ENCODE results near the gene TMEM248.
"Not testable (repeated sequence)": the region's sequence is repeated elsewhere in the genome, so short reads cannot be mapped to it uniquely, and the experiment has no call there.

Gene TMEM248

GRCh38 chr7:66908598-66908997 lies 12.4 kb upstream of the TMEM248 start:
- DNase-seq (ENCODE audit: low spot score) = not testable (repeated sequence)

- no peak for DNase-seq (ENCODE audit: low spot score)
These were observed 10.2 kb upstream of the TMEM248 start for GRCh38 chr7:66910789-66911188.

GRCh38 chr7:66911191-66911590 lies 9.8 kb upstream of the TMEM248 start:
- not testable (repeated sequence) for DNase-seq (ENCODE audit: low spot score)

- DNase-seq (ENCODE audit: low spot score) = no peak
These were observed 8.8 kb upstream of the TMEM248 start for GRCh38 chr7:66912195-66912594.

GRCh38 chr7:66913118-66914037 lies 7.6 kb upstream of the TMEM248 start:
- DNase-seq (ENCODE audit: low spot score) = no peak

DNA sequence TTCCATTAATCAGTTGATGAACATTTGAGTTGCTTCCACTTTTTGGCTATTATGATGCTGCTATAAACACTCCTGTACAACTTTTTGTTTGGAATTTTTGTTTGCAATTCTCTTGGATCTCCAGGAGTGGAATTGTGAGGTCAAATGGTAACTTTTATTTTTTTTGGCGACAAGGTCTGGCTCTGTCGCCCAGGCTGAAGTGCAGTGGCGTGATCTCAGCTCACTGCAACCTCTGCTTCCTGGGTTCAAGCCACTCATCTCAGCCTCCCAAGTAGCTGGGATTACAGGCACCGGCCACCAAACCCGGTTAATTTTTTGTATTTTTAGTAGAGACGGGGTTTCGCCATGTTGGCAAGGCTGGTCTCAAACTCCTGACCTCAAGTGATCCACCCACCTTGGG lies 3.1 kb upstream of the TMEM248 start:
- not testable (repeated sequence) for DNase-seq (ENCODE audit: low spot score)

- no peak for DNase-seq (ENCODE audit: low spot score)
These were observed 1.7 kb upstream of the TMEM248 start for GRCh38 chr7:66919304-66919703.

- DNase-seq (ENCODE audit: low spot score) = no peak
These were observed 1.3 kb upstream of the TMEM248 start for GRCh38 chr7:66919704-66920103.

DNA sequence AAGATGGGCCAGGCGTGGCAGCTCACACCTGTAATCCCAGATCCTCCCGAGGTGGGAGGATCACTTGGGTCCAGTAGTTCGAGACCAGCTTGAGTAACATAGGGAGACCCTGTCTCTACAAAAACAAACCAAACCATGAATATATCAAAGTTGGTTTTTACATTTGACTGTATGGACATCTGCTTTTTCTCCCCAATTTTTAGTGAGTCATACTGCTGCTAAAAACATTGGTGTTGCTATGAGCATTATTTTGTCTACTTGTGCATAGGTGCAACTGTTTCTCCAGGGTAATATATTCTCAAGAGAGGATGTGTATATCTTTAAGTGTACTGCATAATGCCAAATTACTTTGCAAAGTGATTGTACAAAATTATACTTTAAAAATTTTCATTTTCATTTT lies 769 bp upstream of the TMEM248 start:
- DNase-seq (ENCODE audit: low spot score) = peak; percentile 57

GRCh38 chr7:66921396-66921917 lies 432 bp downstream of the TMEM248 start:
- no peak for DNase-seq (ENCODE audit: low spot score)

GRCh38 chr7:66921918-66922486 lies 977 bp downstream of the TMEM248 start:
- peak; percentile 91 for DNase-seq (ENCODE audit: low spot score)

- DNase-seq (ENCODE audit: low spot score) = no peak
These were observed 4.2 kb downstream of the TMEM248 start for GRCh38 chr7:66925255-66925654.

- no peak for DNase-seq (ENCODE audit: low spot score)
These were observed 6.4 kb downstream of the TMEM248 start for GRCh38 chr7:66927348-66927948.

- no peak for DNase-seq (ENCODE audit: low spot score)
These were observed 7.4 kb downstream of the TMEM248 start for GRCh38 chr7:66928388-66928787.

DNA sequence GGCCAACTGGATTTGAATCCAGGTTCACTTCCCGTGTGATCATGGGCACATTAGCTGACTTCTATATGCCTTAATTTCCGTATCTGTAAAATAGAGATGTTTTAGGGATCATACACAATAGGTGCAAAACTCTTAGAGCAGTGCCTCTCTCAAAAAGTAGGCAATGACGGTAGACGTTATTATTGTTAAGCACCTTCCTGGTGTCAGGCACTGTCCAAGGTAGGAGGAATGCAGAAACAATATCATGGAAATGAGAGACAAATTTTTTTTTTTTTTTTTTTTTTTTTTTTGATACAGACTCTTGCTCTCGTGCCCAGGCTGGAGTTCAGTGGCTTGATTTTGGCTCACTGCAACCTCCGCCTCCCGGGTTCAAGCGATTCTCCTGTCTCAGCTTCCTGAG lies 8.1 kb downstream of the TMEM248 start:
- no peak for DNase-seq (ENCODE audit: low spot score)

DNA sequence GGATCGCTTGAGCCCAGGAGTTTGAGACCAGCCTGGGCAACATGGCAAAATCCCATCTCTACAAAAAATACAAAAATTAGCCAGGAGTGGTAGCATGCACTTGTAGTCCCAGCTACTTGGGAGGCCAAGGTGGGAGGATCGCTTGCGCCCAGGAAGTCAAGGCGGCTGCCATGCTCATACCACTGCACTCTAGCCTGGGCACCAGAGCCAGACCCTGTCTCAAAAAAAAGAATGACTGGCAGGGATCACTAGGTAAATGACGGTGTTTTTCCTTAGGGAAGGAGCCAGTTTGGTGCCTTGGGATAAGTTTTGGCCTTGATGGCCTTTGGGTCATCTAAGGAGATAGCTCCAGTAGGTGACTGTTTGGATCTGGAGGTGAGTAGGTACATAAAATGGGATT lies 8.9 kb downstream of the TMEM248 start:
- DNase-seq (ENCODE audit: low spot score) = no peak

GRCh38 chr7:66930341-66930740 lies 9.3 kb downstream of the TMEM248 start:
- DNase-seq (ENCODE audit: low spot score) = peak; percentile 22

DNA sequence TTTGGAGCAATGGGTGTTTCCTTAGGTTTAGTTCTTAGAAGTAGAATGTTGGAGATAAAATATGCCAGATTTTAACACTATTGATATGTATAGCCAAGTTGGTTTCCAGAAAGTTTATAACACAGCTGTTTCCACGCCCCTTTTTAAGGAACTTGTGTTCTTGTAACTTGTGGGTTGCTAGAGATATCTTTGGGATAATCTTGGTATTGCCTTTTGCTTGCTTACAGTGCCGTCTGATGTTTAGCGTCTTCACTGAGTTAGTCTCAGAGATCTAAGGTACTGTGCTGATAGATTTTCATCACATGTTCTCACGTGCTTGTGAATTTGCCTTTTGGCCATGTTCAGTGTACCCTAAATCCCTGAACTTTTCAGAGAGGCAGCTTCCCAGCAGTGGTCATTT lies 12.4 kb downstream of the TMEM248 start:
- no peak for DNase-seq (ENCODE audit: low spot score)

DNA sequence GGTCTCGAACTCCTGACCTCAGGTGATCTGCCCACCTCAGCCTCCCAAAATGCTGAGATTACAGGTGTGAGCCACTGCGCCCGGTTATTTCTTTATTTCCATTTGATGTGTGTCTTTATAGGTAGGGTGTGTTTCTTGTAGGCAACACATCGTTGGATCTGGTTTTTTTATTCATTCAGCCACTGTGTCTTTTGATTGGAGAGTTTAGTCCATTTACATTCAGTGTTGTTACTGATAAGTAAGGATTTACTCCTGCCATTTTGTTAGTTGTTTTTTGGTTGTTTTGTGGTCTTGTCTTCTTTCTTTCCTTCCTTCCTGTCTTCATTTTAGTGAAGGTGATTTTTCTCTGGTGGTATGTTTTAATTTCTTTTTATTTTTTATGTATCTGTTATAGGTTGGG lies 16.9 kb downstream of the TMEM248 start:
- DNase-seq (ENCODE audit: low spot score) = no peak

DNA sequence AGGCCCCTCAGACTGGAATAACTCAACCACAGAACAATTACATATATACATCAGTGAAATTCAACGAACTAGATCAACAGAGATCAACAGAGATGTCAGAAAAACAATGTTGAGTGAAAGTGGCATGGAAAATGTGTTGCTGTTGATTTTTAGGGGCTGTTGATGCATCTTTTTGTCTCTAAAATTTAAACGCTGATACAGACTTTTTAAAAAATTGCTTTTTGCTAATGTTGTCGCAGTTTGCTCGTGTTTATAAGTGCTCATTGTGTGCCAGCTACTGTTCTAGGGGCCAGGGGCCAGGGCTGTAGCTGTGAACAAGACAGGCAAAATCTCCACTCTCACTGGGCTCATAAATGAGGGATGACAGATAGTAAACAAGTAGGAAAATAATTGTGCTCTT lies 18.3 kb downstream of the TMEM248 start:
- no peak for DNase-seq (ENCODE audit: low spot score)

DNA sequence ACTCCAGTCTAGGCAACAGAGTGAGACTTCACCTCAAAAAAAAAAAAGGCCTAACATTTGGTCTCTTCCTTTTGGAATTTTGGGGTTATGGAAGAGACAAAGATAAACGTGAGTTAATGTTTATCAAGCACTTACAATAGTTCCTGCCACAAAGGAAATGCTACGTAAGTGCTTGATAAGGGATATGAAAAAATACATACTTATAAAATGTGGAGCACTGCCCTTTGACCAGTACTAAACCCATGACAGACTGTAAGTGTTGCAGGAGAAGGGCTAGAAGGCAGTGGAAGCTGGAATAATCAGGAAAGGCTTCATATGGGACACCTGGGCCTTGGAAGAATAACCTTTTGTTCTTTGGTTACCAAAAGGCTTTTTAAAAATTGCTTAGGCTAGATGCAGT lies 25.5 kb downstream of the TMEM248 start:
- DNase-seq (ENCODE audit: low spot score) = no peak

DNA sequence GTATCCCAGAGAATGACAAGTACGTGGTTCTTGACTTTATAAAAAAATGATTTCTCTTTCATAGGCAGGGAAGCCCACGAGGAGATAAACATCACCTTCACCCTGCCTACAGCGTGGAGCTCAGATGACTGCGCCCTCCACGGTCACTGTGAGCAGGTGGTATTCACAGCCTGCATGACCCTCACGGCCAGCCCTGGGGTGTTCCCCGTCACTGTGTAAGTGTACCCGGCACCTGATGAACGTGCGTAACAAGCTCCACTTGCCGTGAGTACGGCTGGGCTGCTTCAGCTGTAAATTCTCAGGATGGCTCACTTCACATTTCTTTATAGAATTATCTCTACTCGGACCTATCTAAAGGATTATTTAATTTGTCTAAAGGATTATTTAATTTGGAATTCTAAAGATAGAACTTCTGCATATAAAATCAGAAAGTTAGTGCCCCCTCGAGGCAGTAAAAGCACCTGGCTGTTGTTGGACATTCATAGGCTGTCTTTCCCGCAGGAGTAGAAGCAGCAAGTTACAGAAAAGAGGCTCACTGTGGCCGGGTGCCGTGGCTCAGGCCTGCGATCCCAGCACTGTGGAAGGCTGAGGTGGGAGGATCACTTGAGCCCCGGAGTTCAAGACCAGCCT lies 27.6 kb downstream of the TMEM248 start:
- DNase-seq (ENCODE audit: low spot score) = no peak

GRCh38 chr7:66950311-66950710 lies 29.3 kb downstream of the TMEM248 start:
- no peak for DNase-seq (ENCODE audit: low spot score)

Data from NAMALWA (cell line).